KMS-11 (cell line): Measurements from ENCODE around the gene CCDC183.
A peak's percentile ranks its signal among the peaks of the same experiment; 100 is the strongest.

ENCODE experiments used
- H2AFZ ChIP-seq: fragments of 200-600 bp; sonication (generic); 2 replicates; pipeline ENCODE4 v1.6.1; 2016; ENCODE audit warnings: antibody characterized with exemption, mixed run types, low read depth
- H3K27ac ChIP-seq: fragments of 200-600 bp; sonication (generic); 2 replicates; pipeline ENCODE4 v1.6.1; 2016; ENCODE audit warnings: mild to moderate bottlenecking, mixed run types
- H3K27me3 ChIP-seq: fragments of 200-600 bp; sonication (generic); 2 replicates; pipeline ENCODE4 v1.6.1; 2017; ENCODE audit warnings: mild to moderate bottlenecking, low read depth, mixed run types, moderate library complexity; ENCODE audit not compliant: insufficient read depth
- H3K36me3 ChIP-seq: fragments of 200-600 bp; sonication (generic); 2 replicates; pipeline ENCODE4 v1.6.1; 2017; ENCODE audit warnings: mild to moderate bottlenecking, mixed run types; ENCODE audit not compliant: insufficient read depth
- H3K4me1 ChIP-seq: fragments of 200-600 bp; sonication (generic); 2 replicates; pipeline ENCODE4 v1.6.1; 2016; ENCODE audit warnings: mild to moderate bottlenecking, low read depth, mixed run types; ENCODE audit not compliant: poor library complexity, severe bottlenecking
- H3K4me2 ChIP-seq: fragments of 200-600 bp; sonication (generic); 2 replicates; pipeline ENCODE4 v1.7.0; 2016; ENCODE audit warnings: mild to moderate bottlenecking, mixed run types
- H3K4me3 ChIP-seq: fragments of 200-600 bp; sonication (generic); IDR thresholded peaks from 2 replicates; pipeline ENCODE4 v1.6.1; 2017; ENCODE audit warnings: low read depth, low read length, mixed read lengths; ENCODE audit not compliant: insufficient read depth
- H3K79me2 ChIP-seq: fragments of 200-600 bp; sonication (generic); 2 replicates; pipeline ENCODE4 v1.6.1; 2016; ENCODE audit warnings: low read depth, mixed run types; ENCODE audit not compliant: insufficient read depth
- H3K9ac ChIP-seq: fragments of 200-600 bp; sonication (generic); 2 replicates; pipeline ENCODE4 v1.6.1; 2016; ENCODE audit warnings: mild to moderate bottlenecking, mixed run types
- H4K20me1 ChIP-seq: fragments of 200-600 bp; sonication (generic); 2 replicates; pipeline ENCODE4 v1.6.1; 2016; ENCODE audit warnings: mild to moderate bottlenecking, mixed run types; ENCODE audit not compliant: insufficient read depth
- CTCF ChIP-seq: fragments of 200-600 bp; sonication (generic); conservative IDR thresholded peaks from 2 replicates; pipeline ENCODE4 v1.6.1; 2017; ENCODE audit warnings: low read depth, mild to moderate bottlenecking, antibody characterized with exemption, low read length, moderate library complexity, mixed read lengths

Gene CCDC183

GRCh38 chr9:136791516-136792276 lies 4.4 kb upstream of the CCDC183 start:
- peak; percentile 99 for TF ChIP-seq CTCF
- H2AFZ ChIP-seq: peak overlapping the region; percentile 48; the same call in 1 of the 2 replicates
- H3K79me2 ChIP-seq: no peaks in the 10 kb centered on the region
- peak overlapping the region; percentile 68 for H3K9ac ChIP-seq
- peak overlapping the region; percentile 51 for H3K4me2 ChIP-seq
- H3K36me3 ChIP-seq: no peaks in the 10 kb centered on the region
- H3K27me3 ChIP-seq: peaks cover 13% of the 10 kb centered on the region; the same call in 1 of the 2 replicates
- peak overlapping the region; percentile 76 for H3K27ac ChIP-seq
- peaks cover 51% of the 10 kb centered on the region for H3K4me1 ChIP-seq
- no peaks in the 10 kb centered on the region for H4K20me1 ChIP-seq
- H3K4me3 ChIP-seq: no peak overlapping the region

GRCh38 chr9:136792321-136793085 lies 3.6 kb upstream of the CCDC183 start:
- Histone ChIP-seq H3K27ac (no peak overlapping the region; the same call in 1 of the 2 replicates), H3K79me2 (no peaks in the 10 kb centered on the region), H3K4me2 (peak overlapping the region; percentile 51), H3K36me3 (no peaks in the 10 kb centered on the region), H3K4me1 (peaks cover 48% of the 10 kb centered on the region), H4K20me1 (no peaks in the 10 kb centered on the region), H2AFZ (no peak overlapping the region), H3K9ac (no peak overlapping the region), H3K4me3 (no peak overlapping the region), H3K27me3 (peaks cover 9% of the 10 kb centered on the region; the same call in 1 of the 2 replicates)
- TF ChIP-seq CTCF: no peak

GRCh38 chr9:136793086-136793946 lies 2.8 kb upstream of the CCDC183 start:
- Histone ChIP-seq H3K27ac (no peak overlapping the region), H3K9ac (no peak overlapping the region), H3K27me3 (peaks cover 9% of the 10 kb centered on the region; the same call in 1 of the 2 replicates), H3K4me2 (no peak overlapping the region), H3K4me1 (peaks cover 40% of the 10 kb centered on the region), H2AFZ (no peak overlapping the region), H4K20me1 (no peaks in the 10 kb centered on the region), H3K36me3 (no peaks in the 10 kb centered on the region), H3K79me2 (no peaks in the 10 kb centered on the region), H3K4me3 (no peak overlapping the region)
- no peak for TF ChIP-seq CTCF

GRCh38 chr9:136794281-136794999 lies 1.7 kb upstream of the CCDC183 start:
- no peak overlapping the region for H3K4me3 ChIP-seq
- H3K36me3 ChIP-seq: no peaks in the 10 kb centered on the region
- peaks cover 42% of the 10 kb centered on the region for H3K4me1 ChIP-seq
- H3K4me2 ChIP-seq: no peak overlapping the region
- no peak overlapping the region for H3K9ac ChIP-seq
- H4K20me1 ChIP-seq: no peaks in the 10 kb centered on the region
- H3K27ac ChIP-seq: no peak overlapping the region
- TF ChIP-seq CTCF: no peak
- H3K27me3 ChIP-seq: peaks cover 6% of the 10 kb centered on the region; the same call in 1 of the 2 replicates
- H2AFZ ChIP-seq: no peak overlapping the region
- no peaks in the 10 kb centered on the region for H3K79me2 ChIP-seq
